GM19238 (cell line): ENCODE results near the gene RNASE4.

Experiments
- DNase-seq: peaks from one replicate; pipeline ENCODE4 v3.0.0; 2011; ENCODE audit warnings: low spot score; ENCODE audit not compliant: insufficient read length

The RNASE4 gene

GRCh38 chr14:20675669-20676068, 8.7 kb upstream of the RNASE4 start:
- DNase-seq: no peak

GRCh38 chr14:20676072-20676471, 8.3 kb upstream of the RNASE4 start:
- DNase-seq: no peak

GRCh38 chr14:20679907-20680306, 4.5 kb upstream of the RNASE4 start:
- no peak for DNase-seq

- no peak for DNase-seq
Measured at GRCh38 chr14:20680363-20680762, 4.0 kb upstream of the RNASE4 start.

GRCh38 chr14:20680843-20681347, 3.5 kb upstream of the RNASE4 start:
- no peak for DNase-seq

- no peak for DNase-seq
Measured at GRCh38 chr14:20681348-20682126, 2.8 kb upstream of the RNASE4 start.

- DNase-seq: no peak
Measured at GRCh38 chr14:20682127-20682434, 2.3 kb upstream of the RNASE4 start.

- DNase-seq: no peak
Measured at GRCh38 chr14:20682435-20683124, 1.8 kb upstream of the RNASE4 start.

- no peak for DNase-seq
Measured at GRCh38 chr14:20683125-20683890, 1.1 kb upstream of the RNASE4 start.

- no peak for DNase-seq
Measured at GRCh38 chr14:20684662-20685456, 499 bp downstream of the RNASE4 start.

GRCh38 chr14:20686386-20687143, 2.2 kb downstream of the RNASE4 start:
- no peak for DNase-seq

- DNase-seq: no peak
Measured at GRCh38 chr14:20687362-20688166, 3.2 kb downstream of the RNASE4 start.

GRCh38 chr14:20688167-20688839, 3.9 kb downstream of the RNASE4 start, which contains the start of gene ANG:
Gene ANG, plus strand, starts transcription at chr14:20688764. Its CDS starts 4,801 bp downstream, at chr14:20693565.
- DNase-seq: no peak

- no peak for DNase-seq
Measured at GRCh38 chr14:20690848-20691640, 6.7 kb downstream of the RNASE4 start.

GRCh38 chr14:20692116-20692751, 7.9 kb downstream of the RNASE4 start:
- no peak for DNase-seq

- DNase-seq: no peak
Measured at GRCh38 chr14:20696764-20697163, 12.4 kb downstream of the RNASE4 start.

- peak; percentile 44 for DNase-seq
Measured at GRCh38 chr14:20697273-20698017, 13.1 kb downstream of the RNASE4 start.
